ENCODE data around the gene RSPO3.

Gene RSPO3

GRCh38 chr6:127177030-127177922 is 58.8 kb downstream of the RSPO3 start:
- TF ChIP-seq CTCF (IDR thresholded peaks at IDR 0.05) (no peak), ZFX (IDR thresholded peaks at IDR 0.05; ENCODE audit: borderline replicate concordance) (no peak)

GRCh38 chr6:127177923-127178231 is 59.4 kb downstream of the RSPO3 start:
- no peak overlapping the region for H3K27ac ChIP-seq
- TF ChIP-seq ZFX (IDR thresholded peaks at IDR 0.05; ENCODE audit: borderline replicate concordance) (no peak), CTCF (IDR thresholded peaks at IDR 0.05) (no peak)

More at GRCh38 chr6:127177030-127177922, 58.8 kb downstream of the RSPO3 start:
- no peak overlapping the region for H3K27ac ChIP-seq

GRCh38 chr6:127178746-127179145 is 60.3 kb downstream of the RSPO3 start:
- H3K27ac ChIP-seq: no peak overlapping the region
- TF ChIP-seq ZFX (IDR thresholded peaks at IDR 0.05; ENCODE audit: borderline replicate concordance) (no peak), CTCF (IDR thresholded peaks at IDR 0.05) (no peak)

- no peak for TF ChIP-seq ZFX (IDR thresholded peaks at IDR 0.05; ENCODE audit: borderline replicate concordance)
These were observed 62.0 kb downstream of the RSPO3 start for GRCh38 chr6:127180426-127180825.

GRCh38 chr6:127182501-127182900 is 64.0 kb downstream of the RSPO3 start:
- H3K27ac ChIP-seq: no peak overlapping the region
- TF ChIP-seq CTCF (IDR thresholded peaks at IDR 0.05): no peak
- no peak for TF ChIP-seq ZFX (IDR thresholded peaks at IDR 0.05; ENCODE audit: borderline replicate concordance)

More at GRCh38 chr6:127180426-127180825, 62.0 kb downstream of the RSPO3 start:
- no peak overlapping the region for H3K27ac ChIP-seq

- no peak for TF ChIP-seq ZFX (IDR thresholded peaks at IDR 0.05; ENCODE audit: borderline replicate concordance)
- TF ChIP-seq CTCF (IDR thresholded peaks at IDR 0.05): no peak
- no peak overlapping the region for H3K27ac ChIP-seq
These were observed 67.0 kb downstream of the RSPO3 start for GRCh38 chr6:127185437-127185995.

- no peak for TF ChIP-seq ZFX (IDR thresholded peaks at IDR 0.05; ENCODE audit: borderline replicate concordance)
- peak; percentile 88 for TF ChIP-seq CTCF (IDR thresholded peaks at IDR 0.05)
- H3K27ac ChIP-seq: no peak overlapping the region
These were observed 68.4 kb downstream of the RSPO3 start for GRCh38 chr6:127186889-127187288.
